H1 (cell line): Measurements from ENCODE around the gene SLC30A9. TPM values are rescaled to one million over a fixed set of nuclear protein-coding genes. Genes with fewer than 3 reads are reported as not detected.

Experiments
- CHD7 ChIP-seq: fragments of 300-600 bp; sonication (generic); IDR thresholded peaks from 2 replicates; pipeline ENCODE4 v1.7.1; 2012; ENCODE audit warnings: low read length, moderate library complexity, mild to moderate bottlenecking, inconsistent platforms; ENCODE audit not compliant: insufficient replicate concordance
- CTBP2 ChIP-seq: IDR thresholded peaks from 2 replicates; pipeline ENCODE4 v1.7.0; 2011; ENCODE audit warnings: borderline replicate concordance, mild to moderate bottlenecking, moderate library complexity, mixed read lengths, low read length; ENCODE audit not compliant: insufficient read depth, insufficient read length
- polyA plus RNA-seq, 7 experiments: library from polyadenylated mRNA; depleted of rRNA in 3 of 7; stranded (reverse) in 5 of 7; unstranded in 2 of 7; fragments of >200 nt in 5 of 7; fragments of 200-250 nt in 2 of 7; gene quantifications; 1 replicate in 5 of 7; 2 replicates in 1 of 7; 4 replicates in 1 of 7; pipeline versions ENCODE4 v1.2.1 to v1.2.3, GENCODE V29; 2011 to 2013; ENCODE audit warnings: missing spikeins in 2 of 7, mixed read lengths in 2 of 7
- total RNA-seq: library from RNA; stranded (reverse); fragmentation: NEBNext Ultra II Directional; extraction: Animal tissue kit (Norgen Biotek cat#: 25700); gene quantifications from 2 replicates; pipeline ENCODE4 v1.2.1, GENCODE V29; 2021

The SLC30A9 gene
- total and polyA plus RNA-seq, 2 of the 8 experiments (the other 6 are each of a cell fraction or from before 2014, with no cell fraction given), result 41.2 to 67.2 TPM

- TF ChIP-seq CTBP2 (no peak), CHD7 (no peak)
Observed at GRCh38 chr4:41976775-41977516, 13.4 kb upstream of the SLC30A9 start (continued).
